GM06990 (cell line): ENCODE data around the gene POC1A.

Source experiments
- DNase-seq: peaks from one replicate; pipeline ENCODE4 v3.0.0-alpha.2; 2011; ENCODE audit not compliant: insufficient read length; ENCODE audit errors: extremely low read depth
- H3K27me3 ChIP-seq: replicated peaks from 2 replicates; pipeline ENCODE4 v1.6.0; 2011; ENCODE audit warnings: low read length; ENCODE audit not compliant: control insufficient read depth, insufficient read depth
- H3K36me3 ChIP-seq: 2 replicates; pipeline ENCODE4 v1.5.1; 2011; ENCODE audit warnings: low read length; ENCODE audit not compliant: control insufficient read depth, insufficient read depth
- H3K4me3 ChIP-seq: replicated peaks from 2 replicates; pipeline ENCODE4 v1.5.1; 2011; ENCODE audit warnings: low read depth, mild to moderate bottlenecking, control low read depth, low read length
- TF ChIP-seq, protein P1 (sequence below): IDR thresholded peaks from 2 replicates; pipeline ENCODE4 v1.5.1; 2011; ENCODE audit warnings: low read length, control low read depth, mild to moderate bottlenecking, inconsistent platforms; ENCODE audit not compliant: insufficient read depth, poor library complexity, severe bottlenecking

Gene POC1A

GRCh38 chr3:52050571-52050970 lies 103.7 kb downstream of the POC1A start:
- Histone ChIP-seq H3K36me3 (peaks cover 23% of the 10 kb centered on the region), H3K4me3 (no peak overlapping the region), H3K27me3 (no peaks in the 10 kb centered on the region)
- no peak for DNase-seq
- TF ChIP-seq, protein P1, sequence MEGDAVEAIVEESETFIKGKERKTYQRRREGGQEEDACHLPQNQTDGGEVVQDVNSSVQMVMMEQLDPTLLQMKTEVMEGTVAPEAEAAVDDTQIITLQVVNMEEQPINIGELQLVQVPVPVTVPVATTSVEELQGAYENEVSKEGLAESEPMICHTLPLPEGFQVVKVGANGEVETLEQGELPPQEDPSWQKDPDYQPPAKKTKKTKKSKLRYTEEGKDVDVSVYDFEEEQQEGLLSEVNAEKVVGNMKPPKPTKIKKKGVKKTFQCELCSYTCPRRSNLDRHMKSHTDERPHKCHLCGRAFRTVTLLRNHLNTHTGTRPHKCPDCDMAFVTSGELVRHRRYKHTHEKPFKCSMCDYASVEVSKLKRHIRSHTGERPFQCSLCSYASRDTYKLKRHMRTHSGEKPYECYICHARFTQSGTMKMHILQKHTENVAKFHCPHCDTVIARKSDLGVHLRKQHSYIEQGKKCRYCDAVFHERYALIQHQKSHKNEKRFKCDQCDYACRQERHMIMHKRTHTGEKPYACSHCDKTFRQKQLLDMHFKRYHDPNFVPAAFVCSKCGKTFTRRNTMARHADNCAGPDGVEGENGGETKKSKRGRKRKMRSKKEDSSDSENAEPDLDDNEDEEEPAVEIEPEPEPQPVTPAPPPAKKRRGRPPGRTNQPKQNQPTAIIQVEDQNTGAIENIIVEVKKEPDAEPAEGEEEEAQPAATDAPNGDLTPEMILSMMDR, result no peak

DNA sequence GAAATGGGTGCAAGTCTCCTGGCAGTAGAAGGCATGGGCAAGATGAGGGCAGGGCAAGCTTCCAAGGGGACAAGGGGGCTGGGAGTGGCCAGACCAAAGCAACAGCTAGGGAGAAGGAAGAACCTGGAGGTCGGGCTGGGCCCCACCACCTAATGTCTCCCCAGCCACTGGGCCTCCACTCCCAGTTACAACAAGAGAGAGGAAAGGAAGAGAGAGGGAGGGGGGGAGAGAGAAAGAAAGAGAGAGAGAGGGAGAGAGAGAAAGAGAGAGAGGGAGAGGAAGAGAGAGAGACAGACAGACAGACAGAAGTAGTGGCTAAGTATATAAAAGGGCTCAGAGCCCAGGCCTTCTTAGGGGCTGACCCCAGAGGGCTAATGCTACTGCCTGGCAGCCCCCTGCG lies 104.7 kb downstream of the POC1A start:
- no peak for DNase-seq
- peaks cover 23% of the 10 kb centered on the region for H3K36me3 ChIP-seq
- TF ChIP-seq, protein P1, result no peak
- H3K4me3 ChIP-seq, result no peak overlapping the region
- H3K27me3 ChIP-seq, result no peaks in the 10 kb centered on the region

DNA sequence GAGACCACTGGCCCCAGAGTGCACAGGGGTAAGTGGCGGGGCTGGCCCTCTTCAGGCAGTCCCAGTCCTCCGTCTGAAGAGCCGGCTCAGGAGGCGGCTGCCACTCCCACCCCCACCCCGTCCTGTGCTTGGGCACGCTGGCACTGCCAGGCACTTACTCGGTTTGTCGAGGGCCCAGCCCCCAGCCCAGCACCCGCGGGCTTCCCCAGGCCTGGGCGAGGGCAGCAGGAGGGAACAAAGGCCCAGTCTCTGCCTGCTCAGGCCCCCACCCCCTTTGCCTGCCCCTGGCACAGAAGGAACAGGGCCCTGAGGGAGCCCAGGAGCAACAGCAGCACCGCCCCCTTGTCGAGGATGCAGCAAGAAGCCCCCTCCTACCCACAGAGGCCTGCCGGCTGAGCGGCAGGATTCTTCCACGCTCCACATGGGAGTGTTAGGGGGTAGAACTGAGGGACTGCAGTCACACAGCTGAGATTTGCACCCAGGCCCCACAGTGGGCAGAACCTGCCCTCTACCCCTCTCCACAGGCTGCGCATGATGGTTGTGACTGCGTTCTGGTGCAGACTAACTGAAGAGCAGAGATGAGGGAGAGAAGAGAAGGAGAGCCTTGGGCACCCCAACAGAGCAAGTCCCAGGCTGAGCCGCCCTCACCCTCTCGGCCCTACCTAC lies 106.8 kb downstream of the POC1A start:
- no peak overlapping the region for H3K4me3 ChIP-seq
- DNase-seq, result no peak
- H3K36me3 ChIP-seq, result peaks cover 21% of the 10 kb centered on the region
- no peaks in the 10 kb centered on the region for H3K27me3 ChIP-seq
- TF ChIP-seq, protein P1, result no peak

DNA sequence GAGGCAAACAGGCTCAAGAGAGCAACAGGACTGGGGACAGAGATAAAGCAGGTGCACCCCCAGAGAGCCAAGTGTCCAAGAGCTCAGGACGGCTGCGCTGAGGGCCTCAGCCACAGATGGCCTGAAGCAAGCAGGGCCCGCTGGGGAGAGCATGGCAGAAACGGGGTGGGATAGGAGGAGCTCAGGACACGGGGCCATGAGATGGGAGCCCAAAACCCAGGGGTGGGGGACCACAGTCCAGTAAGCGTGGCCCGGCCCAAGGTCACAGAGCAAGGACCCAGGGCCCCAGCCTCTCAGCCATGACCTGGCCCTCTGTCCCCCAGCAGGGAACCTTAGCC lies 107.4 kb downstream of the POC1A start:
- no peaks in the 10 kb centered on the region for H3K27me3 ChIP-seq
- no peak overlapping the region for H3K4me3 ChIP-seq
- no peak for DNase-seq
- TF ChIP-seq, protein P1, result no peak
- peaks cover 18% of the 10 kb centered on the region for H3K36me3 ChIP-seq

DNA sequence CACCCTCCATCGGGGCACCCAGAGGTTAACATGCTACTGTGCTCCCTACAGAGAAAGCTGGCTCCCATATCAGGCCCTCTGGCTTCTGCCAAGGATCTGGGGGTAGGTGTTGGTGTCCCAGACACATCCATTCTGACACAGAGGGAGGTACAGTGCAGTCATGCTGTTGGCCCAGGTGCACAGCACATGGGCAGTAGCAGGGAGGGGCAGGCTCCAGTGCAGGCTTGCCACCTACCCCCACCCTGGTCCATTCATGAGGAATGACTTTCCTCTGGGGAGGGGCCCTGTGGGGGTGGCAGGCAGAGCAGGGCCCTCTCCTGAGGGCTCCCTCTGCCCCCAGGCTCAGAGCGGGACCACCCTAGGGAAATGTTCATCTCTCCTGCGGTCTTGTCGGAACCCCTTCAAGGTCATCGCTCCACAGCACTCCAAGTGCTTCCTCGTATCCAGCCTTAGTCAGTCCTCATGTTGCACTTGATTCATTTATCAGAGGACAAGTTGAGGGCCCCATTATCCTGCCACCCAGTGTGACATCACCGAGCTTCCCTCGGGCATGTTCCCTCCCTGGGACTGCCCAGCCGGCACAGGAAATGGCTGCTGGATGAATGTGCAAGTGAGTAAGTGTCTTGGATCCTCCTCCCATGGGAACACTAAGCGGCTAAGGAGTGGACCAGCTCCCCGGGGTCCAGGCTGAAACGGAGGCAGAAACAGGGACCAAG lies 107.9 kb downstream of the POC1A start:
- Histone ChIP-seq H3K27me3 (no peaks in the 10 kb centered on the region), H3K36me3 (peaks cover 13% of the 10 kb centered on the region), H3K4me3 (no peak overlapping the region)
- TF ChIP-seq, protein P1, result no peak
- no peak for DNase-seq
